Germinal center (tissue), 1 donor: ENCODE measurements around the gene CHSY1.

Experiments
- DNase-seq: peaks from one replicate; pipeline ENCODE4 v3.0.0; 2012; ENCODE audit warnings: mixed read lengths, low spot score

CHSY1 gene

DNA sequence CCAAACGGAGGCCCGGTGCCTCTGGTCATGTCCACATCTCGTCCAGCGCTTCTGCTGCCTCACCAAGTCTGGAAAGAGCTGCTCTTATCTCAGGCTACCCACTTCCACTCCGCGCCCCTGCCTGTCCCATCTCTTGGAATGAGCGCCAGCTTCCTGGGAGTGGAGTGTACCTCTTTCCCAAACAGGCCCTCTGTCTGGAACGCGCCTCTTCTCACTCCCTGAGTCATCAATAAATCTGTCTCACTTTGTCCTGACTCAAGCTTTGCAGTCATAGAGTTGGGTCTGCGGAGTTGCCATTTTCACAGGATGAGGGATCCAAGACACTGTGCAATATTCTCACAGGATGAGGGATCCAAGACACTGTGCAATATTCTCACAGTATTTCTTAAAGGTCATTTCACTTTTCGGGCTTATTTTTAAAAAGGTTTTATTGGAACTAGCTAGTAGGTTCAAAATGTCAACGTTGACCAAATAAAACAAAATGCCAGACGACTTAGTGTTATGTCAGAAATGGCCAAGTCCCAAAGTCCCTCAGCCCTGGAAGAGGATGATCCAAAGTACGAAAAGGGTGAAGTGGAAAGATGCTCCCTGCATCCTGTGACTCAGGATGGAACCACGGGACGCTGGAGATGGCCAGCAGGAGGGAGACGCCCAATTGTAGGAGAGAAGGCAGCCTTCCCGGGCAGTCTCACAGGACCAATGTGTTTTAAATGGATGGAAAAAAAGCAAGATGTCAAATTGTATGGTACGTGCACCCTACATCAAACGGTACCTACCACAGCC is 81.1 kb downstream of the CHSY1 start:
- no peak for DNase-seq

DNA sequence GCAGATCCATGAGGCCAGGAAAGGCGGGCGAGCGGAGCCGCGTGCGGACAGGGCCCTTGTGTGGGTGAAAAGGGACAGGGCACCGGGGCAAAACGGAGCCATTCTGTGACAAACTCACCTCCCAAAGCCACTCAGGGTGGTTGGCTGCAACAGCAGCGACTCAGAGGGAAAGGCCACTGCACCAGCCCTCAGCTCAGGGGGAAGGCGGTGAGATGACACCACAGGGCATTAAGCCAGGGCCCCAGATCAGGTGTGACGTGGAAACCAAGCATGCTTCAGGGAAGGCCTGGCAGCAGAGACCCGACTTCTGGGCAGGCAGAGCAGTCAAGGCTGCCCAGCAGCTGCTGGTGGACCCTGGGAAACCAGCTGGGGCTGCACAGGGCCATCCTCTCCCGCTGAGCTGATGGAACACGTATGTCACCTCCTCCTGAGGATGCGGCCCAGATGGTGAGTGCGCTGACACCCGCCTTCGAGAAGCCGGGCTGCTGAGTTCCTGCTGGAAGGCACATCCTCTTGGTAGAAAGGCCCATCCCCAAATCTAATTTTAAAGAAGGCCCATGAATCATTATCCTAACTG is 82.3 kb downstream of the CHSY1 start:
- DNase-seq: no peak

DNA sequence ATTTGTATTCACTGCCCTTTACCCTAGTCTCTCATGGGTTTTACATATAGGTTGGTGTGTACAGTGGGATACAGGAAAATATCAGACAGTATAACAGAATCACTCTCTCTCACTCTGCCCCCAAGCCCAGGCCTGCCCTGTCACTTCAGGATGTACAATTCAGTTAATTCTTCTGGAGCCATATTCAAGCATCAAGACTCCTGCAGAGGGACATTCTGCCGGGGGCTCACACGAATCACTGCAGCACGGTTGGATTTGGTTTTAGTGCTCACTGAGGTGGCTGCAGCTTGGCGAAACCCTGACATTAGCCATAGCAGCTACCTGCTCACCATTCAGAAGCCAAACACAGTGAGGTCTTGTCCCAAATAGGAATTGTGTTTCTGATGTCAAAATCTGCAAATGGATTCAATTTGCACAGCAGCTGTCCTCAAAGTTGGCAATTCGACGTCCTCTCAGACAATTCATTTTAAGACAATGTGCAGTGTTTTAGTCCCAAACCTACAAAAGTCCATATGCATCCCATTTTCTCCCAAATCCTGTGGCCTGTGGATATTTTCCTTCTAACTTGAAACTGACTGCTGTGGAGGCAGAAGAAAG is 82.9 kb downstream of the CHSY1 start:
- no peak for DNase-seq

DNA sequence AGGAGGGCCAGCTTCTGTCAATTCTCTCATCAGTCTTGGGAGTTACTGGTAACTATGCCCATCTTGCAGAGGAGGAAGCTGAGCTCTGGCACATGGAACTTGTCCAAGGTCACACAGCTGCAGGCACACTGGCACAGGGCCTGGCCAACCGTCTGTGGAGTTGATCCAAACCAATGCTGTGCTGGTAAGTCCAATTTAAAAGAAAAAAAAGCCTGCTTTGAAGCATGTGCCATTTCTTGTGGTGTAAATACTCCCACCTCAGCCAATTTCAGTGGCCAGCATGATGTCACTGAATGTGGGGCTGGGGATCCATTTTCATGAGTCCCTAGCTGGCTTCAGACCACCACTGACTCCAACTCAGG is 83.4 kb downstream of the CHSY1 start:
- DNase-seq: no peak

DNA sequence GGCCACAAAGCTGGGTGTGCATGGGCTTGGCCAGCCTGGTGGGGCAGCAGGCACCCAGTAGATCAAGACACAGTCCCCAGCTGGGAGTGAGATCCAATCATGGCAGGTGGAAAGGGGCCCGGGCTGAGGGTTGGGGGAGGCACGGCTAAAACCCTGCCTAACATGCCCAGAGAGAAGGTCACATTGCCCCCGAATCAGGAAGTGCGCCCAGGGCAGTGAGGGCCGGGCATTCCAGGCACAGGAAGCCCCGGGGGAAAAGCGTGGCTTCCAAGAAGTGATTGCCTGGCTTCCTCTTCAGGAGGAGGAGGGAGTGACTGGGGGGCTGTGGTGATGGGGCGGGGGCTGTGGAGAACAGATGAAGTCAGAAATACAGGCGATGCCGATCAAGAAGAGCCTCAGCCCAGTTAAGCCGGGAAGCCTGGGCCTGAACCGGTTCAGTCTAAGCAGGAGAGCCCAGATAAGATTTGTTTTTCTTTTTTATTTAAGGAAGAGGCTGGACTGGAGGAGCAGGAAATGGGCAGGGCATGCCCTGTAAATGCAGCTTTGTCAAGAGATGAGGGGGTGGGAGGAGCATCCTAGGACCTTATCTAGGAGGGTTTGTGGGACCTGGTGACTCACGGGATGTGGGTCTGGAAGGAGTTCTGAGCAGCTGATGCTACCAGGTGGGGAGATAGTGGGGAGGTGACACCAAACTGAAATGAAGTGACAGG is 83.9 kb downstream of the CHSY1 start:
- peak; percentile 22 for DNase-seq

DNA sequence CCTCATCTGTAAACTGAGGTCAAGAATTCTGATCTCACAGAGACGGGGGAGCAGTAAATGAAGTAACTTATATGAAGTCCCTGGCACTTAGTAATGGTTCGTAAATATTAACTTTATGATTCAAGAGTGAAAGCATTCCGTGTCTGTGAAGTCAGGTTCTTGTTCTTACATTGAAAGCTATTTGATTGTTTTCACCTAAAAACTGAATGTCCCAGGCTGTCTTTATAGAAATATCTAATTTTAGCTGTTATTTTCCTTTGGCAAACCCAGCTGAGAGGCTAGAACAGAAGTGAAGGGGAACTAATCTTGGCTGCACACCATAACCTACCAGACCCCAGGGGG is 84.5 kb downstream of the CHSY1 start:
- DNase-seq: no peak

DNA sequence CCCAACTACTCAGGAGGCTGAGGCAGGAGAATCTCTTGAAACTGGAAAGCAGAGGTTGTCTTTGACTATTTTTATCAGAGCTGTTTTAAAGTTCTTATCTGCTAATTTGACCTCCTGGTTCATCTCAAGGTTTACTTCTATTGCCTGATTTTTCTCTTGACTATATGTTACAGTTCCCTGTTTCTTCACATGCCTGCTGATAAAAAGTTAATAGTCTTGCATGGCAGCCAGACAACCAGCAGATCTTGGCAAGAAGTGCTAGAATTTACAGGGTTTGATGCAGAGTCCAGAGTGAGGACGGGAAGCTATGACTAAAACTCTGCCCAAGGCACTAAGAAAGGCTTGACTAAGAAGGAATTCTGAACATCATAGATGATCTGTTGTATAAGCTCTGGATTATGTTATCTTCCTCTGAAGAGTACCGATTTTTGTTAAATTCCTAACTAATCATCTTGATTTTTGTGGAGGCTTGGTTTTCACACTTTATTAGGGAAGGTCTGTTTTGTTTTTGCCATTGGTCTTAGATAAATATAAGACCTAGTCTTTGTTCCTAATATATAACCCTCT is 85.9 kb downstream of the CHSY1 start:
- no peak for DNase-seq

DNA sequence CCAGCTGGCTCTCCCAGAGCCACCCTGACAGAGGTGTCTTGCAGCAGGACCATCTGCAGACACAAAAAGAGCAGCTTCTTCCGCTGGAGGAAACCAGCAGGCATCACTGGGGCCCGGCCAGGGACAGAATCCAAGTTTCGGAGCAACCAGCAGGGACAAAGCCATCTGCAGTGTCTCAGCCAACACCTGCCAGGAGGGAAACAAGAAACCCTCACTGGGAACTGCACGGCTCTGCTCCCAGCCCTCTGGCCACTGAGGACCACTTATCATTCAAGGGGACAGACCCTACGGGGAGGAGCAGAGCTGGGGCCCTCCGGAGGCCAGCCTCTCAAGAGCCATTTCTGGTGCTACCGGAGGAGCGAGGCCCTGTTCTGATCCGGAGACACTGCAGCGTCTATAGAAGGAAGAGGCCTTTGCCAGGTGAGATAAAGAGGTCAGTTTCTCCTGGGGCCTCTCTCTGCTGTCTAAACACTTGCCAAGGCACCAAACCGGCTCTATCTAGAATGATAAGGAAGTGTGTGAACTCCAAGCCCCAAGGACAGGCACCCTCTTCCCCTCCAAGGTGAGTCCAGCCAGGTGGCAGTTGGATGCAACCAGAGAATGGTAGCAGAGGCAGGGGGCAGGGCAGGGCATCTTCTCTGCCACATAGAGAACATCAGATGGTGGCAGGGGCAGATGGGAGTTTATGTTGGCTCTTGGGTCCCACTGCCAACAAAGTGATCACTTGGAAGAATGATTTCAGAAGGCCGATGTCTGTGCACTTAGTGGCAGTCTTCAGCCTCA is 89.0 kb downstream of the CHSY1 start:
- DNase-seq: no peak

DNA sequence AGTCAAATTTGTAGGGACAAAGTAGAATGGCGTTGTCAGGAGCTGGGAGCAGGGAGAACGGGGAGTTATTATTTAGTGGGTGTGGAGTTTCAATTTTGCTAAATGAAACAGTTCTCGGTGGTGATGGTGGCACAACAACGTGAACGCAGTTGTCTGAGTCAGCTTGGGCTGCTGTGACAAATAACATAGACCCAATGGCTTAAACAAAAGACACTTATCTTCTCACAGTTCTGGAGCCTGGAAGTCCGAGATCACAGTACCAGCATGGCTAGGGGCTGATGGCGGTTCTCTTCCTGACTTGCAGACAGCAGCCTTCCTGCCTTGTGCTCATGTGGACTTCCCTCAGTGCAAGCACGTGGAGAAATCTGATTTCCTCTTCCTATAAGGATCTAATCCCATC is 90.2 kb downstream of the CHSY1 start:
- no peak for DNase-seq

DNA sequence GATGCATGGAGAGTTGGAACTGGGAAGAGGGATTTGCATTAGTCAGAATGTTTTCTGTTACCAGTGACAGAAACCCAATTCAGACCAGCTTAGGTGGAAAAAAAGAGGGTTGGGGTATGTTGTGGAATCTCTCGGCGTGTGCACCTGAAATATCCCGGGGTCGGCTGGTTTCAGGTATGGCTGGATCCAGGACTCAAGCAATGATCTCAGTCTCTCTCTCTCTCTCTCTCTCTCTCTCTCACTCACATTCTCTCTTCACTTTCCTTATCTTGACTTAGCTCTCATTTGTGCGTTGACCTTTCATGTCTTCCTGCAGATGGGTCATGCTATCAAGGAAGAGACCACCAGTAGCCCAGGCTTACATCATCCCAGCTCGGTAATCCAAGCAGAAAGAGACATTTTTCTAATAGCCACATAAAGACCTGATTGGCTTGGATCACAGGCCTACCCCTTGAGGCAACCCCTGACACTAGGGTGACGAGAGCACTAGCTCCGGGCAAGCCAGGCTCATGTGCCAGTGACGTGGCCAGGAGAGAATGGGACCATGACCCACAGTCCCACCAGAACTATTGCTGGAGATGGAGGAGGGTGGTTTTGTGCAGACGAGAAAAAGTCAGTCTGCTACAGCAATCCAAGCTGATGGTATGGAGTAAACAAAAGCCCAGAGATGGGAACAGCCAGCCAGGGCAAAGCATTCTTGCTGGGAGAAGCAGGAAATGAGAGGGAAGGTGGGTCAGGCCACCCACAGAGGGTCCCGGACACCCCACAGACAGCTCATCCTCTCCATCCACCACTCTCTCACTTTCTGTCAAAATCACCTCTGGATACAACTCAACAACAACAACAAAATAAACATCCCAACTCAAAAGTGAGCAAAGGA is 91.7 kb downstream of the CHSY1 start:
- DNase-seq: no peak

DNA sequence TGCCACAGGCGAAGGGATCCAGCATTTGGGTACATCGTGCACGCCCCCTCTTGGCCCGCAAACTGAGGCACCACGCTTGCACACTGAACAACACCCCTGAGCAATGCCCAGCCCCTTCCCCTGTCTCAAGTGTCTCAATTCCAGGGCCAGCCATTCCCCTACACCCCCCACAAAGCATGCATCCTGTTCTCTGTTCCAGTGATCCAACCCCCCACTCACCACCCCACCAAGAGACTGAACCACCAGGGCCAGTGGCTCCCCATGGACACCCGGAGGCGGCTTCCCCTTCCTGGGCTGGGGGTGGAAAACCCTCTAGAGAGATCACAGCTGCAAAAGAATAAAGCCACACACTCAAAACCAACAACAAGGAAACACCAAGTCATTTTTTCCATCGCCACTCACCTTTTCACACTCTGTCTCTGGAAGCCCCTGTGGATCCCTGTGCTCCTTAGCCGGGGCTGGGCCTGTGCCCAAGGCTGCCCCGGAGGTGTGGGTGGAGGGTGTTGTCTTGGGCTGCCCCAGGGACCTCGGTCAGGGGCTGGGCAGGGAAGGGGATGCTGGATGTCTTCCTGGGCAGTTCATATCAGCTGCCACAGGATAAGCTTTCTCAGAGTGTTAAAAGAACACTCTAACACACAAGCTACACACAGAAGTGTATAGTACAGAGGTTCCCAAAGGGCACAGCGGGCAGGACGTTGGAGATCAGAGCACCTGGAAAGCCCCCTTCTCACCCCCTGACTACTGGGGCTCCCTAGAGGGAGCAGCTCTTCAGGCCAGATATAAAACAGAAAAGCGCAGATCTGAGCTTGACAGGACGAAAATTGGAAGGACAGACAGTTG is 92.5 kb downstream of the CHSY1 start:
- no peak for DNase-seq

DNA sequence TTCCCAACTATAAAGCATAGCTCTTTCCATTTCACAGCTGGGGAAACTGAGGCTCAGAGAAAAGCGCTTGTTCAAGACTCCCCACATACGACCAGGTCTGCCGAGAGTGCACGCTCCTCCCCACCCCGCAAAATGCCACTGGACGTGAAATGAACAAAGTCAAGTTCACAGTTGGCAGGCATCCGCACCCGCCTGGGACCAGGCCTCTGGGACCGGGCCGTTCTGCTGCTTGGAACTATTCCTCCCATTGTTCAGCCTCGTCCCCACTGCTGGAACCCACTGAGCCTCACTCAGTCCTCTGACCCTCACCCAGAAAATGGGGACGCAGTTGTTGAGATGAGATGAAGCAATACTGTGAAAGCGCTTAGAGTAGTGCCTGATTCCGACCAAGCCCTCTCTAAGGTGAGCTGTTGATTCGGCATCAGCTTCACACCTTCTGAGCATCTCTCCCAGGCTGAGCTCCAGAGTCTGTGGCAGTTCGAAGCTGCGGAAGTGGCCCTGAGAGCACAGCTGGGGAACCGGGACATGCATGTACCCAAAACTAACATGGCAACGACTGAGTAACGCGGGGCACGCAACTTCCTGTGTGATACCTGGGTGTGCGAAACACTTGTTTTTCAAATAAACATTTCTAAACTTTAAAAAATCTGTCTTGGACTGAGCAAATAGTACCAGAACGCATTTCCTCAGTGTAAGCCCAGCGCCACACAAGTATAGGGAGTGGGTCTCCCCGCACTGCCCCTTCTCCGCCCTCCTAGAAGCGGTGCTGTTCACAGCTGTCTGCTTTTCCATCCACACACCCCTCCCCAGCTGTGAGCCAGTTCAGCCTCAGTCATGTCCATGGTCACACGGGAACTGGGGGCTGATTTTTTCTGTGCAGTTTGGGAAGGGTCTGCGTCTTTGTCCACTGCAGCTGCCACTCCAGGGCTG is 93.4 kb downstream of the CHSY1 start:
- DNase-seq: no peak

DNA sequence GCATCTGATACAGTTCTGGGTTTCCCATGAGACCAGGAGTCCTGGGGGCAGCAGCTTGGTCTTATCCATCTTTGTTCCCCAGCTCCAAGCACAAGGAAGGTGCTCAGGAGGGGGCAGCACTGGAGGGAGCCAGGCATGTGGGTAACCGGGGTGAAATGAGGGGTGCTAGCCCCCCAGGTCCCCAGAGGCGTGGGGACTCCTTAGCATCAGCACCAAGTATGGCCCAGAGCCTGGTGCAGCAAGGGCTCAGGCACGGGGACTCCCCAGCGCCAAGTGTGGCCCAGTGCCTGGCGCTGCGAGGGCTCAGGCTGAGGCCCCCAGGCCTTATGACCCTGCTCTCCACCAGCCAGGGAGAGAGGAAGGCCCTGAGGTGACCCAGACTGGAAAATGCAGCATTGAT is 94.1 kb downstream of the CHSY1 start:
- DNase-seq: no peak

DNA sequence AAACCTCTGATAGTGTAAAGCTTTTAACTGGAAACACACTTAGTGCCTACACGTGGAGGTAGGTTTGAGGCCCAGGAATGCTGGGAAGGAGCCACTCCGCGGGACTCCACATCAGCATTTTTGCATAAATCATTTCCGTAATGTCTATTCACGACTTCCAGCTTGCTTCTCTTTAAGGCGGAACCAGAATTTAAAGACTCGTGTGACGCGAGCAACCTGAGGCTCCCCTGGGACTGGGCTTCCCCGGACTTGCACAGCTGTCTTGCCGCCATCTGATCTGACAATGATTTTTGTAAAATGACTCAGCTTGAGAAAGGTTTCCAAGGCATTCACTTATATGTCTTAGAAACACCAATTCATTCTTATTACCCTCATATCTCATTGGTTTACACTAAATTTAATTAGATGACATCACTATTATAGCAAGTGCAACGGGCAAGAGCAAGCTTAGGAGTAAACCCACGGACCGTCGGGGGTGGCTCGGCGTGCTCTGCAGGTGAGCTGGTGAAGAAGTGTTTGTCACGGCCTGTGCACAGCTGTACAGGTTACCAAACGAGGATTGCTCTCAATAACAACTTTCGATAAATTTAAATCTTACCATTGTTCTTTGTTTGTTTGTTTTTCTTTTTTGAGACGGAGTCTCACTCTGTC is 95.2 kb downstream of the CHSY1 start:
- DNase-seq: peak; percentile 85

DNA sequence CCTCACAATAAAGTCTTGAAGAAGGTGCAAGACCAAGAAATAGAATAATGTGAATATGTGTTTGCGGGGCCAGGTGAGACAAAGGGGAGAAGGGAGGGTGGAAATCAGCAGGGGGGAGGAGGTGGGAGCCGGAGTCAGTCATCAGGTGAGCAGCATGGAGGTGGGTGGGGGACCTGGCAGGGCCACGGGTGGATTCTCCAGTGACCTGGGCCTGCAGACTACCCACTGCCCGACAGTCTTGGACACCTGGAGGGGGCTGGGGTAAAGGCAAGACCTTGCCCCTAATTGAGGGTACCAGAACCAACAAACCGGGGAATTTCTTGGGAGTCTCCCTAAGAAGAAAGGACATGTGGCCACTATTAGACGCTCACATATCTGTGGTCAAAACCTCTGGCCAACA is 95.8 kb downstream of the CHSY1 start:
- DNase-seq: no peak

DNA sequence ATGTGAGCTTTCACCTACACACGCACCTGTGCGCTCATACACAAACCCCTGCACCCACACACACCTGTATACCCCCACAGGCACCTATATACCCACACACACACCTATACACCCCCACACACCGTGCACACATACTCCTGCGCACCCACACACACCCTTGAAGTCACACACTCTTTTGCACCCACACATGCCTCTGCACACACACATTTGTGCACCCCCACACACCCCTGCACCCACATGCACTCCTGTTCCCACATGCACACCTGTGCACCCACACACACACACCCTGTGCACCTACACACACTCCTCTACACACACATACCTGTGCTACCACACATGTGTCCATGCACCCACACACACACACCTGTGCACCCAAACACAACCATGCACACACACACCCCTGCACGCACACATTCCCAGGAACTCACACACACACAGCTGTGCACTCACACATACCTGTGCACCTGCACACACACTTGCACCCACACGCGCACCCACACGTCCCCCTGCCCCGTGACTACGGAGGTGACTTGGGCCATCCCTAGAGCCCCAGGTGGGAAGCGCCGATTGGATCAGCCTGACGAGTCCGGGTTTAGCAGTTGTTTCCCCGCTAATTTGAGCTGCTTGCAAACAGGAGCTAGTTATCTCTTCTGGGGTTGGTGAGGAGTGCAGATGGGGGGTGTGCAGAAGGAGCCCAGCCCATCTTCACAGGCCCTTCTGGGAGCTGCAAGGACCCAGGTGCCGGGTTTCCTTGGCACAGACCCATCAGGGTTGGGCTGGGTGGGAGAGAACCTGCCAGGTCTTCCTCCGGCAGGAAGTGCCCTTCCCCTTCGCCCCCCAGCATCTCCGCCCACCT is 97.8 kb downstream of the CHSY1 start:
- no peak for DNase-seq

DNA sequence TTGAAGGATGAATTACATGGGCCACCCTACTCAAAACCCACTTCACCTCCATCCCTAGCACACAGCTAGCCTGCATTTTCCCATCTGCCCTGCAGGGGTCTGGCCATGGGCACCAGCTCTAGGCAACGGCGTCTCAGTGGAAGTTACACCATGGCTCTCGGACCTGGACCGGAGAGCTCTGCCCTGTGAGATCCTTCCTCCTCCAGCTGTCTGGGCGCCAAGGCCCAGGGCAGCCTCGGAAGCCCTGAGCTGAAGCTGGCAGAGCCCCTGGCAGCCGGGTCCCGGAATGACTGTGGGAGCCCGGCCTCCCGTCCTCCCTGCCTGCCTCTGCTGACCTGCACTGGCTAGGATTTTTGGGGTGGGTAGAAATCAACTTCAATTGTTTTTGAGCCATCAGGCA is 98.9 kb downstream of the CHSY1 start:
- DNase-seq: peak; percentile 54

DNA sequence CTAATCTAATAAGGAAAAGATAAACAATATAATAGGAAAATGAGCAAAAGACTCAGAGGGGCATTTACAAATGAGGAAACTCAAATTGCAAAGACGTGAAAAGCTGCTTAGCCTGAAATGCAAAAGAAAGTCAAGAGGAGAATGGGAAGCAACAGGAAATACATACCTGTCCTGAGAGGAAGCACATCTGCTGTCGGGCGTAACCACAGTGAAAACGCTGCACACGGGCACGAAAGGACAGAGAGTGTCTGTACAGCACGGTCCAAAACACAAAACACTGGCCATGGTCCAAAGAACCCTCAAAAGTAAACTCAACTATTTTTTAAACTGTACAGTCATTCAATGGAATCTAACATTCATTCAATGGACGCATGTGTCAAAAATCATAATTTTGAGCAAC is 100.6 kb downstream of the CHSY1 start:
- DNase-seq: no peak
